Measurements from ENCODE around the gene CCL21. TPM values are rescaled to one million over a fixed set of nuclear protein-coding genes. Genes with fewer than 3 reads are reported as not detected.

Gene CCL21
- total and polyA plus RNA-seq, 2 experiments from 2014 or later: not detected

DNA sequence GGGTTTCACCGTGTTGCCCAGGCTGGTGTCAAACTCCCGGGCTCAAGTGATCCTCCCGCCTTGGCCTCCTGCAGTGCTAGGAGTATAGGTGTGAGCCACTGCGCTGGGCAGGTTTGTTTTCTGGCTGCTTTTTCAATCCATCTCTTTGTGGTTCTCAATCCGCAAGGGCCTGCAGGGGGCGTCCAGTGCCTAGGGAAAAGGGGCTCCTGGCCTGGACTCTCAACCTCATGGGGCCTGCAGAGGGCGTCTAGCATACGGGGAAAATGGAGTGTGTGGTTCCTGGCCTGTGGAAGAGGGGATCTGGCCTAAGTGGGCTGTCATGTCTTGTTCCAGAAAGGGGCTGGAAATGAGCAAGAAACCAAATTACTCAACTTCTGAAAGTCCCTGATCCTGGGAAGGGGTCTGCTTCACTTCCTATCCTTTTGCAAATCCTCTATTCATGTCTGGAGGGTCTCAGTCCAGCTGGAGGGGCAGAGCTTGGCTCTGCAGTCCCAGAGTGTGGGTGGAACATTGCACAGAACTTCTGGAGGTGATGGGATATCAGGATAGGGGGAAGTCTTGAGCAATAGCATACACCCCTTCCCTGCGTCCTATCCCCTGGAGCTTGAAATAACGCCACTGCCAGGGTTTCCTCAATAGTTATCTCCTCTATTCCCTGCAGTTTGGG is 34.8 kb downstream of the CCL21 start:
- no peak overlapping the region for H3K9ac ChIP-seq
- peak; percentile 86 for DNase-seq
- H4K20me1 ChIP-seq (ENCODE audit: insufficient read depth): no peaks in the 10 kb centered on the region
- peaks cover 3% of the 10 kb centered on the region; the same call in 1 of the 2 replicates for H3K4me1 ChIP-seq (ENCODE audit: insufficient read depth)
- H3F3A ChIP-seq (ENCODE audit: insufficient read depth): peaks cover 12% of the 10 kb centered on the region; the same call in 1 of the 2 replicates
- no peaks in the 10 kb centered on the region for H3K9me3 ChIP-seq (ENCODE audit: low read depth)
- H3K79me2 ChIP-seq (ENCODE audit: insufficient read depth): no peaks in the 10 kb centered on the region
- TF ChIP-seq EZH2 (IDR thresholded peaks at IDR 0.05; ENCODE audit: insufficient read depth, poor library complexity, severe bottlenecking) (no peak), EZH2phosphoT487 (IDR thresholded peaks at IDR 0.05; ENCODE audit: insufficient read depth, low read depth) (no peak)
- no peaks in the 10 kb centered on the region for H3K36me3 ChIP-seq (ENCODE audit: low read depth)
- H3K27me3 ChIP-seq (replicated peaks; ENCODE audit: insufficient read depth): no peaks in the 10 kb centered on the region
- 34 to 43% methylated on average over 9 to 10 of the region's 10 CpGs for WGBS, 2 experiments (ENCODE audit: low coverage in 1 of 2, low lambda C conversion rate in 2 of 2, missing lambda C conversion rate in 2 of 2)
- H2AFZ ChIP-seq: no peak overlapping the region; the same call in 1 of the 2 replicates
- H3K4me2 ChIP-seq (ENCODE audit: unreplicated experiment): no peak overlapping the region
- H3K27ac ChIP-seq: peak overlapping the region; percentile 14; the same call in 1 of the 2 replicates
- in situ Hi-C loops (cut with MboI): no loop called here
- H3K4me3 ChIP-seq: no peak overlapping the region
- H3K9me2 ChIP-seq (ENCODE audit: insufficient read depth): no peaks in the 10 kb centered on the region

DNA sequence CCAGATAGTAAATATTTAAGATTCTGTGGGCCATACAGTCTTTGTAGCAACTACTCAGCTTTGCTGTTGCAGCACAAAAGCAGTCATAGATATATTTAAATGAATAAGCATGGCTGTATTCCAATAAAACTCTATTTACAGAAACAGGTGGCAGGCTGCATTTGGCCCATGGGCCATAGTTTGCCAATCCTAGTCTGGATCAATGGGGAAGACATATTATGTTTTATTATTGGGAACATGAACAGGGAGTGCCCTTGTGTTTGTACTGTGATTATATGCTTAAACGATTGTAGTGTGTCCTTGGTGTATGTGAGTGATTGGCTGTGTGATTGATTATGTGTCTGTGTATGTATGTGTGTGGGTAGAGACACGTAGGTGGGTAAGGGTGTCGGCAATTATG is 35.5 kb downstream of the CCL21 start:
- Histone ChIP-seq H3K36me3 (ENCODE audit: low read depth) (no peaks in the 10 kb centered on the region), H3K27me3 (replicated peaks; ENCODE audit: insufficient read depth) (no peaks in the 10 kb centered on the region), H3K4me1 (ENCODE audit: insufficient read depth) (peaks cover 3% of the 10 kb centered on the region; the same call in 1 of the 2 replicates), H3K9ac (no peak overlapping the region), H4K20me1 (ENCODE audit: insufficient read depth) (no peaks in the 10 kb centered on the region), H3K4me3 (no peak overlapping the region), H3K9me3 (ENCODE audit: low read depth) (no peaks in the 10 kb centered on the region), H3K9me2 (ENCODE audit: insufficient read depth) (no peaks in the 10 kb centered on the region), H3K79me2 (ENCODE audit: insufficient read depth) (no peaks in the 10 kb centered on the region), H3F3A (ENCODE audit: insufficient read depth) (peaks cover 12% of the 10 kb centered on the region; the same call in 1 of the 2 replicates), H3K4me2 (ENCODE audit: unreplicated experiment) (no peak overlapping the region), H3K27ac (no peak overlapping the region), H2AFZ (no peak overlapping the region)
- in situ Hi-C loops (cut with MboI): no loop called here
- TF ChIP-seq EZH2 (IDR thresholded peaks at IDR 0.05; ENCODE audit: insufficient read depth, poor library complexity, severe bottlenecking): no peak
- TF ChIP-seq EZH2phosphoT487 (IDR thresholded peaks at IDR 0.05; ENCODE audit: insufficient read depth, low read depth): no peak
- WGBS, 2 experiments (ENCODE audit: low coverage in 1 of 2, low lambda C conversion rate in 2 of 2, missing lambda C conversion rate in 2 of 2): 68 to 72% methylated on average over 3 of the region's 3 CpGs
- no peak for DNase-seq

DNA sequence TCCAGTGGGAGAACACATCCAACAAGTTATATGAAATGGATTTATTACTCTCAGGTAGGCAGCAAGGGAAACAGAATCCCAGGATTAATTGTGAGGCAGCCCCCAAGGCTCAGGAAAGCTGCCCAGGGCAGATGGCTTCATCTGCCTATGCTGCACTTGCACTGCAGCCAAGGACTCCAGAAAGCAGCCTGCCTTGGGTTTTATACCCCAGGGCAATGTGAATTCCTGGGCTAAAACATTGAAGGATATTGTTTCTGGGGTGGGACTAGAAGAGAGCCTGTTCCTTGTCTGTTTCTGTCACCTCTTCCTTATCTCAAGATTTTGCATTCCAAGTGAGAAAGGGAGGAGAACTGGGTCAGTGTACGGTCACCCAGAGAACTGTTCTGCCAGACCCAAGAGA is 38.6 kb downstream of the CCL21 start:
- Histone ChIP-seq H3K9ac (no peak overlapping the region), H4K20me1 (ENCODE audit: insufficient read depth) (no peaks in the 10 kb centered on the region), H3K4me1 (ENCODE audit: insufficient read depth) (peaks cover 10% of the 10 kb centered on the region), H3K27me3 (replicated peaks; ENCODE audit: insufficient read depth) (no peaks in the 10 kb centered on the region), H3F3A (ENCODE audit: insufficient read depth) (peaks cover 12% of the 10 kb centered on the region; the same call in 1 of the 2 replicates), H3K9me2 (ENCODE audit: insufficient read depth) (no peaks in the 10 kb centered on the region), H2AFZ (no peak overlapping the region), H3K79me2 (ENCODE audit: insufficient read depth) (peaks cover 21% of the 10 kb centered on the region), H3K36me3 (ENCODE audit: low read depth) (no peaks in the 10 kb centered on the region), H3K9me3 (ENCODE audit: low read depth) (no peaks in the 10 kb centered on the region), H3K4me2 (ENCODE audit: unreplicated experiment) (no peak overlapping the region), H3K4me3 (no peak overlapping the region), H3K27ac (no peak overlapping the region)
- 92 to 94% methylated on average over 1 of the region's 1 CpG for WGBS, 2 experiments (ENCODE audit: low coverage in 1 of 2, low lambda C conversion rate in 2 of 2, missing lambda C conversion rate in 2 of 2)
- DNase-seq: no peak
- in situ Hi-C loops (cut with MboI): no loop called here
- TF ChIP-seq EZH2 (IDR thresholded peaks at IDR 0.05; ENCODE audit: insufficient read depth, poor library complexity, severe bottlenecking): no peak
- TF ChIP-seq EZH2phosphoT487 (IDR thresholded peaks at IDR 0.05; ENCODE audit: insufficient read depth, low read depth): no peak

DNA sequence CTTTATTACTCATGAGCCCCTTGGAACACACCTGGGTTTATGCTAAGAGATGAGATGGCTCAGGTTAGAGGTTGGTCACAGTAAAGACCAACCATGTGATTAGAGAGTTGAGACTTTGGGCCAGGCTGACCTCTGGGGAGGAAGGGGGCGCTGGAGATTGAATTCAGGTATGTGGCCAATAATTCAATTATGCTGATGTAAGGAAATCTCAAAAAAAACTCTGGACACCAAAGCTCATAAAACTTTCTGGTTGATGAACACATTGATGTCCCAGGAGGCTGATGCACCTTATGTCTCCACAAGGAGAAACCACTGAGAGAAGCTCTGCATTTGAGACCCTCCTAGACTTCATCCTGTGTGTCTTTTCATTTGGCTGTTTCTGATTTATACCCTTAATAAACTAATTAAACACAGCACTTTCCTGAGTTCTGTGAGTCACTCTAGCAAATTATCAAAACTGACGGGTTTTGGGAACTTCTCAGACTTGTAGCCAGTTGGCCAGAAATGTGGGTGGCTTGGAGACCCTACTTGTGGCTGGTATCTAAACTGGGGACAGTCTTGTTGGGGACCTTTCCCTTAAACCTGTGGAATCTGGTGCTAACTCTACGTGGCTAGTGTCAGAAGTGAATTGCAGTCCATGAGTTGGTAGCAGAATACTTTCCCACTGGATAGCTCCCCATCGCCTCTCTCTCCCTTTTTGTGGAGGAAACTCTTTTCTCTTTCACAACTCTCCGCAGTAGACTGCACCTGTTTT is 40.0 kb downstream of the CCL21 start:
- Histone ChIP-seq H3K4me1 (ENCODE audit: insufficient read depth) (peaks cover 7% of the 10 kb centered on the region; the same call in 1 of the 2 replicates), H3K27me3 (replicated peaks; ENCODE audit: insufficient read depth) (no peaks in the 10 kb centered on the region), H4K20me1 (ENCODE audit: insufficient read depth) (no peaks in the 10 kb centered on the region), H2AFZ (no peak overlapping the region), H3K4me2 (ENCODE audit: unreplicated experiment) (no peak overlapping the region), H3K9ac (no peak overlapping the region), H3K9me2 (ENCODE audit: insufficient read depth) (no peaks in the 10 kb centered on the region), H3K4me3 (no peak overlapping the region), H3K9me3 (ENCODE audit: low read depth) (no peaks in the 10 kb centered on the region), H3K79me2 (ENCODE audit: insufficient read depth) (peaks cover 25% of the 10 kb centered on the region), H3F3A (ENCODE audit: insufficient read depth) (0 out of 2 replicates have a peak, but pooled peaks cover 5% of the 10 kb centered on the region), H3K36me3 (ENCODE audit: low read depth) (no peaks in the 10 kb centered on the region), H3K27ac (no peak overlapping the region)
- TF ChIP-seq EZH2phosphoT487 (IDR thresholded peaks at IDR 0.05; ENCODE audit: insufficient read depth, low read depth): no peak
- TF ChIP-seq EZH2 (IDR thresholded peaks at IDR 0.05; ENCODE audit: insufficient read depth, poor library complexity, severe bottlenecking): no peak
- WGBS, 2 experiments (ENCODE audit: low coverage in 1 of 2, low lambda C conversion rate in 2 of 2, missing lambda C conversion rate in 2 of 2): 73% methylated on average over 5 of the region's 5 CpGs
- DNase-seq: no peak
- in situ Hi-C loops (cut with MboI): no loop called here
